Measurements from ENCODE around the gene TGFBI.

TGFBI gene

GRCh38 chr5:136015966-136016650 lies 12.7 kb upstream of the TGFBI start:
- no peak overlapping the region for H3K4me3 ChIP-seq (replicated peaks; ENCODE audit: low read depth, low read length)
- no peak for TF ChIP-seq CTCF (IDR thresholded peaks at IDR 0.05; ENCODE audit: low read depth, low read length, missing control alignments)

GRCh38 chr5:136016945-136017530 lies 11.8 kb upstream of the TGFBI start:
- H3K4me3 ChIP-seq (replicated peaks; ENCODE audit: low read depth, low read length): no peak overlapping the region
- TF ChIP-seq CTCF (IDR thresholded peaks at IDR 0.05; ENCODE audit: low read depth, low read length, missing control alignments): no peak
- no peak for DNase-seq (ENCODE audit: extremely low read depth, low read depth)

More at GRCh38 chr5:136015966-136016650, 12.7 kb upstream of the TGFBI start:
- no peak for DNase-seq (ENCODE audit: extremely low read depth, low read depth)

- no peak overlapping the region for H3K4me3 ChIP-seq (replicated peaks; ENCODE audit: low read depth, low read length)
- TF ChIP-seq CTCF (IDR thresholded peaks at IDR 0.05; ENCODE audit: low read depth, low read length, missing control alignments): peak; percentile 50
- peak; percentile 99 for DNase-seq (ENCODE audit: extremely low read depth, low read depth)
Measured at GRCh38 chr5:136018814-136019783, 9.7 kb upstream of the TGFBI start.

- TF ChIP-seq CTCF (IDR thresholded peaks at IDR 0.05; ENCODE audit: low read depth, low read length, missing control alignments): no peak
- DNase-seq (ENCODE audit: extremely low read depth, low read depth): no peak
- H3K4me3 ChIP-seq (replicated peaks; ENCODE audit: low read depth, low read length): no peak overlapping the region
Measured at GRCh38 chr5:136020001-136020382, 8.8 kb upstream of the TGFBI start.

GRCh38 chr5:136020383-136021015 lies 8.3 kb upstream of the TGFBI start:
- no peak overlapping the region for H3K4me3 ChIP-seq (replicated peaks; ENCODE audit: low read depth, low read length)
- TF ChIP-seq CTCF (IDR thresholded peaks at IDR 0.05; ENCODE audit: low read depth, low read length, missing control alignments): no peak
- peak; percentile 96 for DNase-seq (ENCODE audit: extremely low read depth, low read depth)

- no peak overlapping the region for H3K4me3 ChIP-seq (replicated peaks; ENCODE audit: low read depth, low read length)
- TF ChIP-seq CTCF (IDR thresholded peaks at IDR 0.05; ENCODE audit: low read depth, low read length, missing control alignments): no peak
- no peak for DNase-seq (ENCODE audit: extremely low read depth, low read depth)
Measured at GRCh38 chr5:136021016-136021405, 7.8 kb upstream of the TGFBI start.

All from HFF-Myc (cell line).